ENCODE results near the gene RPS15. TPM values are rescaled to one million over a fixed set of nuclear protein-coding genes. Genes with fewer than 3 reads are reported as not detected.

RPS15 gene
- total and polyA plus RNA-seq, 9 of the 15 experiments (the other 6 are each of a cell fraction or from before 2014, with no cell fraction given) = 605 to 2,791 (median 957) TPM

DNA sequence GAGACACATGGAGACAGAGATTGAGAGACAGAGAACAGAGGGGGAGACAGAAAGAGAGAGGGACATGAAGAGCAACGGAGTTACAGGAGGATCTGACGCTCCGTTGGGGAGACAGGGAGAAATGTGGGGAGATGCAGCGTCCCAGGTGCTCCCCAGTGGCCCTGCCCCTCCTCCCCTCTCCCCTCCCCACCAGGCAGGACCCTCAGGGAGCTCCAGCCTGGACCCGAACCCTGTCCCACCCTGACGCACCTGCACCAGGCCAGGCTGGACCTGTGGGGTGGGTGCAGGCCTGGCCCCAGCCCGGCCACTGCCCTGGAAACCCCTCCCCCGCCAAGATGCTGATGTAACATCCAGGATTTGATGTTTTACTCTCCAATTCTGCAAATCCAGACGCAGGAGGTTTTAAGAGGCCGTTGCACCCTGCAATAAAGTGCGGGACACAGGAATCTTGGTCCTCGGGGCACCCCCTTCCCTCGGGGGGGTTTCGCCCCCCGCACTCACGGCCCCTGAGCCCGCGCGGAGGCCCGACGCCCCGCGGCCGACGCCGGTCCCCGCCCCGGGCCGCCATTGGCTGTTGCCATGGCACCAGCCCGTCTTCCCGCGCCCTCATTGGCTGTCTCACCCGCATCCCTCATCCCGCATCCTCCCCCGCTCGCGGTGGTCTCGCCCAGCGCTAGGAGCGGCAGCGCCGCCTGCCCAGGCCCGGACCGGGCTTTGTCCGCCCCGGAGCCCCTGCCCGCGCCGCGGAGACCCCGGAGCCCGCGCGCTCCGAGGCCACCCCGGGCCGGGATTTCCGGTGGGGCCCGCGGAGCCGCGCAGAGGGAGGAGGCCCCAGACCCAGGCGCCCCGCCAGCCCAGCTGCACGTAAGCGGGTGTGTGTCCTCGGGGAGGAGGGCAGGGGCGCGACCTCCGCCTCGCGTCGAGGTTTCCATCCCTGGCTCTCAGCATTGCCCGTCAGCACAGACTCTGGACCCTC, 11.6 kb downstream of the RPS15 start, which contains the start of gene APC2 (continued):
- TF ChIP-seq ZNF695 (CRISPR knock-in tag; IDR thresholded peaks at IDR 0.05) (no peak), RUNX1 (IDR thresholded peaks at IDR 0.05; ENCODE audit: low read depth) (no peak), E2F4 (CRISPR knock-in tag; IDR thresholded peaks at IDR 0.05; ENCODE audit: low read depth) (no peak), ZNF239 (CRISPR knock-in tag; IDR thresholded peaks at IDR 0.05) (no peak), RFX1 (IDR thresholded peaks at IDR 0.05) (peak; percentile 81; the same call in 1 of the 2 replicates), RAD51 (IDR thresholded peaks at IDR 0.05; ENCODE audit: borderline replicate concordance, low read depth) (no peak), RBM14 (IDR thresholded peaks at IDR 0.05; ENCODE audit: borderline replicate concordance, insufficient read depth, low read depth, low read length) (no peak), ILK (tag; IDR thresholded peaks at IDR 0.05; ENCODE audit: borderline replicate concordance, low read depth) (no peak), BMI1 (IDR thresholded peaks at IDR 0.05; ENCODE audit: low read length) (peak; percentile 59; the same call in 1 of the 2 replicates), ZNF592 (IDR thresholded peaks at IDR 0.05) (no peak), CREB1 (IDR thresholded peaks at IDR 0.05) (no peak), CREB1 (CRISPR knock-in tag; IDR thresholded peaks at IDR 0.05) (no peak), SRSF9 (IDR thresholded peaks at IDR 0.05; ENCODE audit: borderline replicate concordance, low read depth, low read length) (no peak), CBFA2T3 (IDR thresholded peaks at IDR 0.05) (no peak), ZNF124 (CRISPR knock-in tag; IDR thresholded peaks at IDR 0.05) (no peak), EP400 (IDR thresholded peaks at IDR 0.05) (no peak), EP300 (IDR thresholded peaks at IDR 0.05; ENCODE audit: low read length) (no peak), ESRRA (IDR thresholded peaks at IDR 0.05; ENCODE audit: borderline replicate concordance, low read depth) (no peak), TCFL5 (CRISPR knock-in tag; conservative IDR thresholded peaks at IDR 0.05) (no peak), KAT2B (IDR thresholded peaks at IDR 0.05; ENCODE audit: low read depth, low read length) (no peak), IRF2 (CRISPR knock-in tag; IDR thresholded peaks at IDR 0.05) (no peak), TARDBP (IDR thresholded peaks at IDR 0.05) (no peak), MYNN (IDR thresholded peaks at IDR 0.05) (no peak), MYNN (CRISPR knock-in tag; IDR thresholded peaks at IDR 0.05) (no peak), ELF2 (CRISPR knock-in tag; IDR thresholded peaks at IDR 0.05) (no peak), CBX2 (IDR thresholded peaks at IDR 0.05; ENCODE audit: insufficient read depth, low read length, poor library complexity, severe bottlenecking) (no peak), BACH1 (tag; IDR thresholded peaks at IDR 0.05) (no peak)

Data from K562 (cell line).